Stomach (tissue), 19 donors: ENCODE data around the gene RAB8B. TPM values are rescaled to one million over a fixed set of nuclear protein-coding genes. Genes with fewer than 3 reads are reported as not detected.

ENCODE experiments used
- DNase-seq, 2 donors: peaks; one replicate each; pipeline versions ENCODE4 v3.0.0 to v3.0.0-alpha.2; 2013 to 2019
- H3K27ac ChIP-seq, 5 donors: fragments of 200-600 bp in 4 of 5; sonication (generic) in 4 of 5; one replicate each; pipeline ENCODE4 v1.5.1; 2013 to 2019; ENCODE audit warnings: mild to moderate bottlenecking in 1 of 5, moderate library complexity in 1 of 5
- H3K27me3 ChIP-seq, 3 donors: fragments of 200-600 bp; sonication (generic); one replicate each; pipeline ENCODE4 v1.5.1; 2017 to 2019; ENCODE audit warnings: mixed run types in 1 of 3
- H3K36me3 ChIP-seq, 4 donors: fragments of 200-600 bp; sonication (generic); 1 replicate in 3 of 4; 2 replicates in 1 of 4; pipeline ENCODE4 v1.5.1; 2016 to 2019
- H3K4me1 ChIP-seq, 4 donors: fragments of 200-600 bp; sonication (generic); one replicate each; pipeline ENCODE4 v1.5.1; 2016 to 2019
- H3K4me3 ChIP-seq, 4 donors: fragments of 200-600 bp; sonication (generic) in 3 of 4; one replicate each; pipeline ENCODE4 v1.5.1; 2016 to 2019; ENCODE audit warnings: mild to moderate bottlenecking in 1 of 4
- H3K9me3 ChIP-seq, 4 donors: fragments of 200-600 bp; sonication (generic); one replicate each; pipeline ENCODE4 v1.5.1; 2016 to 2019
- EP300 ChIP-seq: sonication (generic); formaldehyde crosslinking; IDR thresholded peaks from one replicate; pipeline ENCODE4 v1.6.1; 2017; ENCODE audit warnings: antibody characterized with exemption
- POLR2A ChIP-seq, 4 donors: fragments of 450-650 bp; IDR thresholded peaks; one replicate each; pipeline ENCODE4 v1.6.1; 2016; ENCODE audit warnings: antibody characterized with exemption in 4 of 4, control low read depth in 2 of 4, mild to moderate bottlenecking in 1 of 4, moderate library complexity in 1 of 4
- POLR2AphosphoS5 ChIP-seq, 3 donors: sonication (generic); formaldehyde crosslinking; IDR thresholded peaks; one replicate each; pipeline ENCODE4 v1.6.1; 2016; ENCODE audit warnings: antibody characterized with exemption in 3 of 3
- WGBS, 5 donors: extraction: QIAGEN DNeasy Blood & Tissue Kit in 3 of 5; methylation state at CpG; one replicate each; pipeline versions ENCODE4 v1.1.5 to v1.1.7; 2013 to 2018; 5-methylcytosine and 5-hydroxymethylcytosine counted together
- intact Hi-C: fragments of 100-400 bp; cut with DNase I; formaldehyde crosslinking; loops from one replicate; pipeline ENCODE4 v1.15.1; 2023; ENCODE audit warnings: low total_unique reads
- long read RNA-seq, 10 donors: transcript quantifications; one replicate each; lab custom pipeline, GENCODE V29; 2026
- polyA plus RNA-seq, 3 donors: library from polyadenylated mRNA; stranded (reverse); fragments of 200-250 nt; gene quantifications; one replicate each; pipeline ENCODE4 v1.2.3, GENCODE V29; 2013
- total RNA-seq, 5 donors: library from RNA; depleted of rRNA; stranded (reverse); fragments of >200 nt; gene quantifications; one replicate each; pipeline versions ENCODE4 v1.1.0 to v1.2.3, GENCODE V29; 2014 to 2016
- TF ChIP-seq, protein P1 (sequence below), 7 experiments: fragments of 450-650 bp in 4 of 7; fragments of 200-600 bp in 3 of 7; sonication (generic) in 3 of 7; IDR thresholded peaks; one replicate each; pipeline ENCODE4 v1.5.1; 2016 to 2019; ENCODE audit warnings: antibody characterized with exemption in 7 of 7, control low read depth in 2 of 7, mild to moderate bottlenecking in 1 of 7
- donor health status: healthy with polysubstance abuse.
- donor health status: Bipolar disorder and iron deficiency.
- donor health status: healthy.

Gene RAB8B
- 100 to 1,000 TPM in 1 of 5 donors, 10 to 100 TPM in 3, 1 to 10 TPM in 1; 2.0 to 103 (median 23.2) TPM for total RNA-seq
- polyA plus RNA-seq: 10 to 100 TPM in 2 of 3 donors, 1 to 10 TPM in 1; 4.5 to 13.6 (median 13.4) TPM
- long read RNA-seq, donor 1, full-length matches to known transcripts: 7 of 7 reads
- long read RNA-seq, donor 1, partial matches to known transcripts: 0 of 7 reads
- long read RNA-seq, donor 1, other reads (novel, unspliced or antisense): 0 of 7 reads
- long read RNA-seq, donor 2, full-length matches to known transcripts: 7 of 7 reads
- long read RNA-seq, donor 2, partial matches to known transcripts: 0 of 7 reads
- long read RNA-seq, donor 2, other reads (novel, unspliced or antisense): 0 of 7 reads
- long read RNA-seq, donor 3, full-length matches to known transcripts: 2 of 2 reads
- long read RNA-seq, donor 3, partial matches to known transcripts: 0 of 2 reads
- long read RNA-seq, donor 3, other reads (novel, unspliced or antisense): 0 of 2 reads
- long read RNA-seq, donor 4: 0 reads
- long read RNA-seq, donor 5, full-length matches to known transcripts: 7 of 7 reads
- long read RNA-seq, donor 5, partial matches to known transcripts: 0 of 7 reads
- long read RNA-seq, donor 5, other reads (novel, unspliced or antisense): 0 of 7 reads
- long read RNA-seq, donor 6, full-length matches to known transcripts: 8 of 8 reads
- long read RNA-seq, donor 6, partial matches to known transcripts: 0 of 8 reads
- long read RNA-seq, donor 6, other reads (novel, unspliced or antisense): 0 of 8 reads
- long read RNA-seq, donor 7, full-length matches to known transcripts: 8 of 8 reads
- long read RNA-seq, donor 7, partial matches to known transcripts: 0 of 8 reads
- long read RNA-seq, donor 7, other reads (novel, unspliced or antisense): 0 of 8 reads
- long read RNA-seq, donor 8, full-length matches to known transcripts: 2 of 2 reads
- long read RNA-seq, donor 8, partial matches to known transcripts: 0 of 2 reads
- long read RNA-seq, donor 8, other reads (novel, unspliced or antisense): 0 of 2 reads
- long read RNA-seq, donor 9, full-length matches to known transcripts: 11 of 11 reads
- long read RNA-seq, donor 9, partial matches to known transcripts: 0 of 11 reads
- long read RNA-seq, donor 9, other reads (novel, unspliced or antisense): 0 of 11 reads
- long read RNA-seq, donor 10, full-length matches to known transcripts: 4 of 4 reads
- long read RNA-seq, donor 10, partial matches to known transcripts: 0 of 4 reads
- long read RNA-seq, donor 10, other reads (novel, unspliced or antisense): 0 of 4 reads

DNA sequence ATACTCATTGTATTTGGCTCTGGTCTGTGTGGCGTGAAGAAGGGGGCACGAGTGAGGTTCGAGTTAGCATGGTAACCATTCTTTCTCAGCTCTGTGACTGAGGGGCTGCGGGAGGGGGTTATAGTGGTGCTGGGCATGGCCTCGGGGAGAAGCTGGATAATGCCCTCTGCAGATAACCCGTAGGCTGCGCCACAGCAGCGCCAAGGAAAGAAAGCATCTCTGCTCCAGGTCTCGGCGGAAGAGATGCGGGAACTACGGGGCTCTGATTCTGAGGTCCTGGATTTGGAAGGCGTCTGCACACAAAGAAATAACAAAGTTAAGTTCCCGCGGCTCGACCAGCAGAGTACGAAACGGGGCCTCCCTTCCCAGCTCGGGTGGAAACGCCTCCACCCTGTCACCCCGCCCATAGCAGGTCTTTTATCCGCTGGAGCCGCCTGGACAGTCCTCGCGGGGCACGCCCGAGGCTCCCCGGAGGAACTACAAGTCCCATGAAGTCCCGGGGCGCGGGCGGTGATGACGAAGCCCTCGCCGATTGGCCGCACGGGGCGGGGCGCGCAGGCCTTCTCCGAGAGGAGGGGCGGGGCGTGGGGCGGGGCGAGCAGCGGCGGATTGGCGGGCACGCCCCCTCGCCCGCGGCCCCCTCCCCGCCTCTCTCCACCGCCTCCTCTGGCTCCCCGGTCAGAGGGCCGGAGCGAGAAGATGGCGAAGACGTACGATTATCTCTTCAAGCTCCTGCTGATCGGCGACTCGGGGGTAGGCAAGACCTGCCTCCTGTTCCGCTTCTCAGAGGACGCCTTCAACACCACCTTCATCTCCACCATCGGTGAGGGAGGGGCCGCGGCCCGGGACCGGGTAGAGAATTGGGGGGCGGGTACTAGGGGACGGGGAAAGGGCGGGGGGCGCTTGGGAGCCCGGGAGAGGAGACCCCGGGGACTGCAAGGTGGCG is at the start of gene RAB8B:
TSS of gene RAB8B (plus strand) at position 681 of the 946 bp plus-strand sequence. CDS start at position 700, 19 bp downstream.
- TF ChIP-seq POLR2A (IDR thresholded peaks at IDR 0.05) (no peak), POLR2AphosphoS5 (IDR thresholded peaks at IDR 0.05) (peak in 2 of 3 donors; percentile 83 to 92)
- peak; percentile 99 for DNase-seq
- Histone ChIP-seq H3K36me3 (no peaks in the 10 kb centered on the region), H3K9me3 (no peaks in the 10 kb centered on the region), H3K4me3 (peak within 1 kb of the TSS; percentile 66 to 85 (median 80)), H3K4me1 (peaks cover 14 to 46% (median 35%) of the 10 kb centered on the region in 4 donors), H3K27me3 (no peaks in the 10 kb centered on the region), H3K27ac (peak within 1 kb of the TSS; percentile 81 to 92 (median 89))
- intact Hi-C loops: no loop called here
- WGBS, 5 donors: 1% methylated on average over 62 to 77 of the region's 77 CpGs

DNA sequence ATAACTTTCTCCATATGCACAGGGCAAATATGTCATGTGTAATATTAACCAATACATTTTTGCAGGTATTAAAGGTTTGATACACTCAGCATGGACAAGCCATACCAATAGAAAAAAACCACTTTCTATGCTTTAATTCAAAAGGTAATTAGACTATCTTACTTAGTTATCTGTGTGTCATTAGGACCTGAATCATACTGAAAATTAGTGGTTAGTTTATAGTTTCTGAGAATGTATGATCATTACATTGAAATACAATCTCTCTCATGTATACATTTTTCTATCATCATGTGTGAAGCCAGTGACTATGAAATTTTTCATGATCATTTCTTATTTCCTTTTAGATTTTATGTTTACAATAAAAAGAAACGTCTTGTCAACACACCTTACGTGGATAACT is 48.5 kb upstream of the RAB8B start:
- WGBS, 5 donors: 83 to 93% (median 86%) methylated on average over 2 of the region's 2 CpGs
- DNase-seq: no peak
- intact Hi-C loops: no loop called here

DNA sequence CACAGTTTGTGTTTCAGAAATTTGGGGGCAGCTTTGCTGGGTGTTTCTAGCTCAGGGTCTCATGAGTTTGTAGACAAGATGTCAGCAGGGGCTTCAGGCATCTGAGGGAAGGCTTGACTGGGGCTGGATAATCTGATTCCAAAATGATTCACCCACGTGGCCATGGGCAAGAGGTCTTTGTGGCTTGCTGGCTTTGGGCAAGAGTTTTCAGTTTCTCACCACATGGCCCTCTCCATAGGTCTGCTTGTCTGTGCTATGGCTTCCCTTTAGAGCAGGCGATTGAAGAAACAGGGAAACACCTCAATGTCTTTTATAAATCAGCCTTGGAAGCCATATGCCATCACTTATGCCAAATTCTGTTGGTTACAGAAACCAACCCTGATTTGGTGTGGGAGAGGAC is 44.0 kb upstream of the RAB8B start:
- peaks cover 11 to 53% (median 48%) of the 10 kb centered on the region in 4 donors for H3K36me3 ChIP-seq
- no peak overlapping the region for H3K27ac ChIP-seq
- H3K4me3 ChIP-seq: no peak overlapping the region
- H3K27me3 ChIP-seq: no peaks in the 10 kb centered on the region
- H3K4me1 ChIP-seq: no peaks in the 10 kb centered on the region
- no peak for DNase-seq
- intact Hi-C loops: no loop called here
- H3K9me3 ChIP-seq: no peaks in the 10 kb centered on the region
- 85 to 94% (median 90%) methylated on average over 2 of the region's 2 CpGs for WGBS, 5 donors
- TF ChIP-seq EP300 (no peak), POLR2A (IDR thresholded peaks at IDR 0.05) (no peak), POLR2AphosphoS5 (IDR thresholded peaks at IDR 0.05) (no peak)
- TF ChIP-seq, protein P1, sequence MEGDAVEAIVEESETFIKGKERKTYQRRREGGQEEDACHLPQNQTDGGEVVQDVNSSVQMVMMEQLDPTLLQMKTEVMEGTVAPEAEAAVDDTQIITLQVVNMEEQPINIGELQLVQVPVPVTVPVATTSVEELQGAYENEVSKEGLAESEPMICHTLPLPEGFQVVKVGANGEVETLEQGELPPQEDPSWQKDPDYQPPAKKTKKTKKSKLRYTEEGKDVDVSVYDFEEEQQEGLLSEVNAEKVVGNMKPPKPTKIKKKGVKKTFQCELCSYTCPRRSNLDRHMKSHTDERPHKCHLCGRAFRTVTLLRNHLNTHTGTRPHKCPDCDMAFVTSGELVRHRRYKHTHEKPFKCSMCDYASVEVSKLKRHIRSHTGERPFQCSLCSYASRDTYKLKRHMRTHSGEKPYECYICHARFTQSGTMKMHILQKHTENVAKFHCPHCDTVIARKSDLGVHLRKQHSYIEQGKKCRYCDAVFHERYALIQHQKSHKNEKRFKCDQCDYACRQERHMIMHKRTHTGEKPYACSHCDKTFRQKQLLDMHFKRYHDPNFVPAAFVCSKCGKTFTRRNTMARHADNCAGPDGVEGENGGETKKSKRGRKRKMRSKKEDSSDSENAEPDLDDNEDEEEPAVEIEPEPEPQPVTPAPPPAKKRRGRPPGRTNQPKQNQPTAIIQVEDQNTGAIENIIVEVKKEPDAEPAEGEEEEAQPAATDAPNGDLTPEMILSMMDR (IDR thresholded peaks at IDR 0.05): no peak

More for the DNA sequence above, 48.5 kb upstream of the RAB8B start:
- TF ChIP-seq POLR2AphosphoS5 (IDR thresholded peaks at IDR 0.05): no peak
- TF ChIP-seq, protein P1 (IDR thresholded peaks at IDR 0.05): no peak
- no peak for TF ChIP-seq POLR2A (IDR thresholded peaks at IDR 0.05)
- TF ChIP-seq EP300: no peak
- no peaks in the 10 kb centered on the region for H3K9me3 ChIP-seq
- peaks cover 0 to 4% (median 0%) of the 10 kb centered on the region in 4 donors for H3K4me1 ChIP-seq
- no peaks in the 10 kb centered on the region for H3K27me3 ChIP-seq
- H3K27ac ChIP-seq: no peak overlapping the region
- H3K36me3 ChIP-seq: peaks cover 0 to 21% (median 19%) of the 10 kb centered on the region in 4 donors
- no peak overlapping the region for H3K4me3 ChIP-seq

DNA sequence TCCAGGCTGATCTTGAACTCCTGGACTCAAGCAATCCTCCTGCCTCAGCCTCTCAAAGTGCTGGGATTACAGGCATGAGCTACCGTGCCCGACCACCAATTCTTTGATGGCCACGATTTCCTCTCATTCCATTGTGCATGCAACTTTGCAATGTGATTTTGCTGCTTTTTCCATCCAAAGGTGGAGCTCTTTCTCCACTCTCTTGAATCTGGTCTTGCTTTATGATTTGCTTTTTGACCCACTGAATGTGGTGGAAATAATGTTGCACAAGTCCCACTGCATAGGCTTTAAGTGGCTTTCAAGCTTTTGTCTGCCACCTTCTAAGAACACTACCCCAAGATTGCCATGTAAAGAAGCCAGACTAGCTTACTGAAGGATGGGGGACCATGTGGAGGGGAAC is 42.7 kb upstream of the RAB8B start:
- WGBS, 5 donors: 64 to 70% (median 68%) methylated on average over 3 of the region's 3 CpGs

More for the DNA sequence above, 42.7 kb upstream of the RAB8B start:
- no peak overlapping the region for H3K27ac ChIP-seq
- peak in 1 of 2 donors; percentile 30 for DNase-seq
- H3K9me3 ChIP-seq: no peaks in the 10 kb centered on the region
- H3K4me3 ChIP-seq: no peak overlapping the region
- TF ChIP-seq POLR2AphosphoS5 (IDR thresholded peaks at IDR 0.05) (no peak), EP300 (no peak), POLR2A (IDR thresholded peaks at IDR 0.05) (no peak)
- TF ChIP-seq, protein P1 (IDR thresholded peaks at IDR 0.05): no peak
- intact Hi-C loops: no loop called here
- no peaks in the 10 kb centered on the region for H3K27me3 ChIP-seq
- no peaks in the 10 kb centered on the region for H3K4me1 ChIP-seq
- H3K36me3 ChIP-seq: peaks cover 11 to 57% (median 53%) of the 10 kb centered on the region in 4 donors
